Fibroblast of lung (primary cell): Measurements from ENCODE around the gene NDOR1.

Source experiments
- EZH2 ChIP-seq: IDR thresholded peaks from 2 replicates; pipeline ENCODE4 v1.5.1; 2012; ENCODE audit warnings: low read length, control low read depth, mild to moderate bottlenecking; ENCODE audit errors: missing control alignments
- TF ChIP-seq, protein P1 (sequence below), 2 donors: IDR thresholded peaks in 1 of 2; conservative IDR thresholded peaks in 1 of 2; 1 replicate in 1 of 2; 2 replicates in 1 of 2; pipeline ENCODE4 v1.5.1; 2011 to 2012; ENCODE audit warnings: low read length in 2 of 2, control low read depth in 1 of 2, inconsistent platforms in 1 of 2, low read depth in 1 of 2, mild to moderate bottlenecking in 1 of 2

DNA sequence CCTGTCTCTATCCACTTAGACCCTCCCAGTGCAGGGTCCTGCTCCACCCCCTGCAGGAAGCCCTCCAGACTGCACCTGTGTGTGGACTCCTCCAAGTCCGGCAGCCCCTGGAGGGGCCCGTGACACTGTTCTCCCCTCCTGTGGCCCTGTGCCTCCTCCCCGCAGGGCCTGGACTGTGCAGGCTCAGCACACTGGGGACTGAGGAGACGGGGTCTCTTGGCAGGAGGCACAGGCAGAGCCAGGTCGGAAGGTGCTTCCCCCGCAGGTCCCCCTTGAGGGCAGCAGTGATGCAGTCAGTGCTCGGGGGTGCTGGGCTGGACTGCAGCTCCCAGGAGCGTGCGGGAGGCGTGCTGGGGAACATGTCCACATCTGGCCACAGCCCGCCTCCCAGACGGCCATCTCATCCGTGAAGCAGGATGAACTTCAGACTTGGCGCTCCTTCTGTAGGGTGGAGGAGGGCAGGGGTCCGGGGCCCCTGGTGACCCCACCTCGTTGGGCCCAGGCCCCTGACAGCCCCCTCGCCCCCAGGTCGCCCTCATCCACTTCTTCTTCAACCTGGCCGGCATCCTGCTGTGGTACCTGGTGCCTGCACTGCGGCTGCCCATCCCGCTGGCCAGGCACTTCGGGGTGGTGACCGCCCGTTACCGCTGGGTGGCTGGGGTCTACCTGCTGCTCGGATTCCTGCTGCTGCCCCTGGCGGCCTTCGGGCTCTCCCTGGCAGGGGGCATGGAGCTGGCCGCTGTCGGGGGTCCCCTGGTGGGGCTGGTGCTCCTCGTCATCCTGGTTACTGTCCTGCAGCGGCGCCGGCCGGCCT lies 30.1 kb downstream of the NDOR1 start:
- TF ChIP-seq, protein P1, sequence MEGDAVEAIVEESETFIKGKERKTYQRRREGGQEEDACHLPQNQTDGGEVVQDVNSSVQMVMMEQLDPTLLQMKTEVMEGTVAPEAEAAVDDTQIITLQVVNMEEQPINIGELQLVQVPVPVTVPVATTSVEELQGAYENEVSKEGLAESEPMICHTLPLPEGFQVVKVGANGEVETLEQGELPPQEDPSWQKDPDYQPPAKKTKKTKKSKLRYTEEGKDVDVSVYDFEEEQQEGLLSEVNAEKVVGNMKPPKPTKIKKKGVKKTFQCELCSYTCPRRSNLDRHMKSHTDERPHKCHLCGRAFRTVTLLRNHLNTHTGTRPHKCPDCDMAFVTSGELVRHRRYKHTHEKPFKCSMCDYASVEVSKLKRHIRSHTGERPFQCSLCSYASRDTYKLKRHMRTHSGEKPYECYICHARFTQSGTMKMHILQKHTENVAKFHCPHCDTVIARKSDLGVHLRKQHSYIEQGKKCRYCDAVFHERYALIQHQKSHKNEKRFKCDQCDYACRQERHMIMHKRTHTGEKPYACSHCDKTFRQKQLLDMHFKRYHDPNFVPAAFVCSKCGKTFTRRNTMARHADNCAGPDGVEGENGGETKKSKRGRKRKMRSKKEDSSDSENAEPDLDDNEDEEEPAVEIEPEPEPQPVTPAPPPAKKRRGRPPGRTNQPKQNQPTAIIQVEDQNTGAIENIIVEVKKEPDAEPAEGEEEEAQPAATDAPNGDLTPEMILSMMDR (conservative IDR thresholded peaks at IDR 0.05 in 1 of 2, IDR thresholded peaks at IDR 0.05 in 1 of 2; ENCODE audit: low read depth in 1 of 2, low read length in 2 of 2): no peak
- TF ChIP-seq EZH2: no peak
